ENCODE data around the gene LMAN2L.
A peak's percentile ranks its signal among the peaks of the same experiment; 100 is the strongest.

LMAN2L gene

DNA sequence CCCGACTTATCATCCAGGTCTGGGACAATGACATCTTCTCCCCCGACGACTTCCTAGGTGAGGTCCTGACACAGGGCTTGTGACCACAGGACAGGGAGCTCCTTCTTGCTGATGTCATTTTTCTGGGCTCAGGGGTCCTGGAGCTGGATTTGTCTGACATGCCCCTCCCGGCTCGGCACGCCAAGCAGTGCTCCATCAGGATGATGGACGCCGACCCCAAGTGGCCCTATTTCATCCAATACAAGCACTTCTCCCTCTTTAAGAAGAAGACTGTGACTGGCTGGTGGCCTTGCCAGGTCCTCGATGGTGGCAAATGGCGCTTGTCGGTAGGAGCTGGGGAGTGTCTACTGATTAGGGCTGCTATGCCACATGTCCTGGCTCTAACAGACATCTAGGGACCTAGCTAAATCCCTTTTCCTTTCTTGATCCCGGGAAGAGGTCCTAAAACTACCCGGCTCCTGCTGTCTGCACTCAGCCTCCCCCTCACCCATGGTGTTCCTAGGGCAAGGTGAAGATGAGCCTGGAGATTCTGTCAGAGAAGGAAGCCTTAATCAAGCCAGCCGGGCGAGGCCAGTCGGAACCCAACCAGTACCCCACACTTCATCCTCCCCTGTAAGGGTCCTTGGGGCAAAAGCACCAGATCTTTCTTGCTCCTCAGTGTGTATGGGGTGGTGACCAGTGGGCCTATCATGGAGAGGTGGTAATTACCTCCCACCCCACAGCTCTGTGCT is 36.7 kb downstream of the LMAN2L start:
- DNase-seq = no peak

GRCh38 chr2:96702098-96702785 is 37.6 kb downstream of the LMAN2L start:
- no peak for DNase-seq

DNA sequence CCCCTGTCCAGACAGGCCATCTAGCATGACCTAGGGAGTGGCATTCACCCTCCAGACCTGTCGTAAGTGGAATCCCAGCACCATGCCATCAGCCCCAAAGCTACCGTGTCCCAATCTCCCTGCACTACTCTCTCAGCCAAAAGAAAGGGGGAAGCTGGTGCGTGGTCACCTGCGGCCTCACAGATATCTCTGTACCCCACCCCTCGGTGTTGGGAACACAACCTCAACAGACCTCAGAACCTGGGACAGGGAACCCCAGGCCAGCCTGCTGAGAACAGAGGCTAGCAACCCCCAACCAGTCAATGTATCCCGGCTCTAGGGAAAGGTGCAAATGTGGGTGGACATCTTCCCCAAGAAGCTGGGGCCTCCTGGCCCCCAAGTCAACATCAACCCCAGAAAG is 38.2 kb downstream of the LMAN2L start:
- no peak for DNase-seq

DNA sequence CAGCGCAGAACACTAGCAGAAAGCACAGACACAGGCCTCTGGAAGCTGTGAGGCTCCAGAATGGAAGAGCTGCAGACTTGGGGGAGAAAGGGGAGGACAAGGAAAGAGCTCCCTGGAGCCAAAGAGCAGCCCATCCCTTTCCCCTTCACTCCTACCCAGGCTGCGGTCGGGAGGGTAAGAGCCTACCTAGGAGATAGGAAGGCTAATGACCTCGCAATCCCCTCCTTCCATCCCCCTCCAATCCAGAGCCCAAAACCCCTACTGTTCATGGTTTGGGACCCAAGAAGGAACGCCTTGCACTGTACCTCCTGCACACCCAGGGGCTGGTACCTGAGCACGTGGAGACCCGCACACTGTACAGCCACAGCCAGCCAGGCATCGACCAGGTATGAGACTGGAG is 39.8 kb downstream of the LMAN2L start:
- no peak for DNase-seq

- DNase-seq = no peak
These were observed 40.2 kb downstream of the LMAN2L start for GRCh38 chr2:96699621-96700020.

- no peak for DNase-seq
These were observed 40.8 kb downstream of the LMAN2L start for GRCh38 chr2:96699021-96699420.

GRCh38 chr2:96698221-96698861 is 41.5 kb downstream of the LMAN2L start:
- no peak for DNase-seq

GRCh38 chr2:96697476-96697875 is 42.4 kb downstream of the LMAN2L start:
- no peak for DNase-seq

GRCh38 chr2:96695602-96696001 is 44.3 kb downstream of the LMAN2L start:
- no peak for DNase-seq

GRCh38 chr2:96694816-96695455 is 44.9 kb downstream of the LMAN2L start:
- no peak for DNase-seq

DNA sequence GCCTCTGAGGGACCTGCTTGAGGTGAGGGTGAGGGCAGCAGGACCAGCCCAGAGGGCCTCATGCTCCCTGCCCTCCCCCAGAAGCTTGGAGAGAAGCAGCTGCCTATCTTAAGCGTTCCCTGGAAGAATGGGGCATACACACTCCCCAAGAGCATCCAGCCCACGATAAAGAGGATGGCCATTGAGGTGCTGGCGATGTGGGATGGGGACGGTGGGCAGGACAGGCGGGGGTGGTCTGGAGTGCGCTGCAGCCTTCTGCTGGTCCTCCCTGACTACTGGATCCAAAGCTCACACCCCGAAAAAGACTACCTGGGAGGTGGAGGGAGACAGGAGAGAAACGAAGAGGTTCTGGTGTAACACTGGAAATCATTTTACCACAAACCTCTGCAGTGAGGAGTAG is 45.6 kb downstream of the LMAN2L start:
- no peak for DNase-seq

- DNase-seq = no peak
These were observed 46.3 kb downstream of the LMAN2L start for GRCh38 chr2:96693286-96694200.

DNA sequence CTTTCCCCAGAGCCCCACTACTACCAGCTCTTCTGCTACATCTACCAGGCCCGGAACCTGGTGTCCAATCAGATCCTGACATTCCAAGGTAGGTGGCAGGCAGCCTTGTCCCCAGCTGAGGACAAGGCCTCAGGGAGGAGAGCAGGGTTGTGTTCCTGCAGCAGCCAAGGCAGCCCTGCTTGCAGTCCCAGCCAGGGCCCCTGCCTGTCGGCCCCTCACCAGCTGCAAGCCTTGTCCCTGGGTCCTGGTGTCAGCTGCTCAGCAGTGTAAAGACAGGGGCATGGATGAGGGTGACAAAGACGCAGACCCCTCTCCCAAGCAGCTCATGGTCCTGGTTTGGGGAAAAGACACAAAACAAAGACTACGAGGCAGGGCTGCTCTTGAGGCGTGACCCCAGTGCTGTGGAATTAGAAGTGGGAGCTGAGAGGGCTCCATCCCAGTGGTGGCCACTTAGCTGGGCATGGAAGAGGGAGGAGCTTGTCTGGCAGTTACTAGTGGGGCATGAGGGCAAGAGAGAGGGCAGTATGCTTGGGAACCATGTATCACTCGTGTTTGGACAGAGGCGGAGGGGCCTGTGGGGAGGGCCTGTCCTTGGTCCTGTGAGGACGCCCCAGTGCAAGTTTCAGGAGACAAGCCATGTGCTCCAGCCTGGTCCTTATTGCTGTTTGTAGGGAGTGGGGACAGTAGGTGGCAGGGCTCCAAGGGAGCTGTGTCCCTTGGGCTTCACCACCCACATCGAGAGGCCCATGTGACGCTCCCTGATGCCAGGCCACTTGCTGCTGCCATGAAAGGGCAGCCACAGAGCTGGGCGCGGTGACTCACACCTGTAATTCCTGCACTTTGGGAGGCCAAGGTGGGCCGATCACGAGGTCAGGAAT is 47.5 kb downstream of the LMAN2L start:
- peak; percentile 14 for DNase-seq

GRCh38 chr2:96691022-96691612 is 48.7 kb downstream of the LMAN2L start:
- no peak for DNase-seq

DNA sequence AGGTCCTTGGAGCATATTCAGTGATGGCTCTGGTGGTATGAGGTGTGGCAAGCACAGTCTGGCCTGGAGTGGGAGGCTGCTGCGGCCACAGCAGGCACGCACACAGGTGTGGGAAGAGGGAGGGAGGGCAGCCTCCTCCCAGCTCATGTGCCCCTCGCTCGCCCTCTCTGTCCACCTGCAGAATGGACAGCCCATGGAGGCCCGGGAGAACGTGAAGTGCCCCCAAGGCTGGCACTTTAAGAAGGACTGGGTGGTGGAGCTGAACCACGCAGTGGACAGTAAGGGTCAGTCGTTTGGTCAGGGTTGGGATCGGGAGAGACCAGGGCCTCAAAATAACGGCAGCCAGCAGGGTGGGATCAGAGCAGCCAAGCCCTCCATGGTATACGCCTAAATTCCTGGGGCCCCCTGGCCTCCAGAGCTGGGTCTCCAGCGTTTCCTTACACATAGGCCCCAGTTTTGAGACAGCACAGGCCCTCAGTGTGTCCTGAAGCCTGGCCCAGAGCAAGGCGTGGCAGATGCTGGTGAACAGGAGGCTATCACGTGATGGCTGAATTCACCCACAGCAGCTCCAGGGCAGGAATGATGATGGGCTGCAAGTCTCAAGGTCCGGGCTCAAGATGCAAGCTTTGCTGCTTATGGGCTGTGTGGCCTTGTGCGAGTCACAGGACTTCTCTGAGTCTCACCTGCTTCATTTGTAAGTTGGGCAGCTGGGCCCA is 49.4 kb downstream of the LMAN2L start:
- no peak for DNase-seq

GRCh38 chr2:96689431-96689991 is 50.4 kb downstream of the LMAN2L start:
- no peak for DNase-seq

GRCh38 chr2:96688649-96689430 is 51.0 kb downstream of the LMAN2L start:
- DNase-seq = no peak

DNA sequence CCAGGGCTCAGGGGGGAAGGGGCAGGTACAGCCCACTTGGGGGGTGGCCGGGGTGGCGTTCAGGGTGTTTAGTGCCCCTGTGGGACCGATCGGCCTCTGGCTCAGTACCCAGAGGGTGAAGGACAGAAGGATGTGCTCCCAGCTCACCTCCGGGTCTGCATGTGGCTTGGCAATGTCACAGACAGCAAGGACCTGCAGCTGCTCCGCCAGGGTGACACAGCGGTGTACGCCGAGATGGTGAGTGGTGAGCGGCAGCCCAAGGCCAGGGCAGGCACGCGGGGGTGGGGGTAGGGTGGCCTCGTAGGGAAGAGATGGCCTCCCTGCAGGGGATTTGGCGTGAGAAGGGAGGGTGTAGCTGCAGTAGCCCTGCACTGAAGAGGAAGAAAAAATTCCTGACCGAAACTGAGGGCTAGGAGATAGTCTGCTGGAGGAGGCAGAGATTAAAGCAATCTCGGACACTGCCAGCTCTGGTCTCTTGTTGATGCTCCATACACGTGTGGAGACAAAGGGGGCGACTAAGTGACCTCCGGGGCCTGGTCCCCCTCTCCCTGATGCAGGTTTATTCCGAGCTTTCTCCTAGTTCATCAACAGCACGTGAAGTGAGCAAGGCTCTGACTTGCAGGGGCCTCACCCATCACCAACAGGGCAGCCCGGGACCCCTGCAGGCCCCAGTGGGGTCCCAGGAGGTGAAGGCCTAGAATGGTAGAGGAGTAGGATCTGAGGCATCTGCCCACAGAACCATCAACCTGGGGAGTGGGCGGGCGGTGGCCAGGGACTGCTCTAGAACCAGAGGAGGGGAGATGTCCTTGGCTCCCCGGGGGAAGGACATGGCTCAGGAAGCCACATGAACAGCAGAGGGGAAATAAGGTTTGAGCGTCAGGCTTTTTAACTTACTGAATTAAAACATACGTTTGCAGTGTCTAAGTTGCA is 51.9 kb downstream of the LMAN2L start:
- DNase-seq = no peak
